A673 (cell line): Measurements from ENCODE around the gene MRPS12. TPM values are rescaled to one million over a fixed set of nuclear protein-coding genes. Genes with fewer than 3 reads are reported as not detected.

ENCODE experiments used
- BruUV-seq: library from RNA; stranded (reverse); fragments of 400-500 nt; replicated peaks from 2 replicates; lab custom pipeline; 2021; lab: Mats Ljungman, UMichigan
- CTCF ChIA-PET: fragments of 300-600 bp; sonication (Branson Sonifier 250); formaldehyde crosslinking; loops from one replicate; lab custom pipeline; 2022; ENCODE audit warnings: antibody characterized with exemption; lab: Charles Lee
- POLR2A ChIA-PET: fragments of 300-600 bp; sonication (Branson Sonifier 250); formaldehyde crosslinking; loops from one replicate; lab custom pipeline; 2022; ENCODE audit warnings: antibody characterized with exemption; ENCODE audit not compliant: low non-redundant PET; lab: Charles Lee
- DNase-seq: peaks from one replicate; pipeline ENCODE4 v3.0.0-alpha.2; 2015; ENCODE audit warnings: low spot score
- H3K27ac ChIP-seq: fragments of 200-600 bp; sonication (generic); 2 replicates; pipeline ENCODE4 v1.5.1; 2016; ENCODE audit warnings: mixed run types, low read depth, mild to moderate bottlenecking, mixed read lengths, antibody characterized with exemption, low read length; ENCODE audit not compliant: poor library complexity, severe bottlenecking
- H3K27me3 ChIP-seq: fragments of 200-600 bp; sonication (generic); replicated peaks from 2 replicates; pipeline ENCODE4 v1.6.1; 2017; ENCODE audit warnings: mixed run types, low read depth, mild to moderate bottlenecking, mixed read lengths, antibody characterized with exemption, low read length; ENCODE audit not compliant: insufficient read depth, poor library complexity
- H3K36me3 ChIP-seq: fragments of 200-600 bp; sonication (generic); 2 replicates; pipeline ENCODE4 v1.6.1; 2016; ENCODE audit warnings: mixed run types, mild to moderate bottlenecking, mixed read lengths, antibody characterized with exemption, low read length; ENCODE audit not compliant: insufficient read depth, poor library complexity, severe bottlenecking
- H3K4me1 ChIP-seq: fragments of 200-600 bp; sonication (generic); 2 replicates; pipeline ENCODE4 v1.6.1; 2017; ENCODE audit warnings: mixed run types, mild to moderate bottlenecking, mixed read lengths, antibody characterized with exemption, low read length; ENCODE audit not compliant: insufficient read depth, poor library complexity, severe bottlenecking
- H3K4me3 ChIP-seq: fragments of 200-600 bp; sonication (generic); 2 replicates; pipeline ENCODE4 v1.5.1; 2016; ENCODE audit warnings: low read depth, mixed run types, mild to moderate bottlenecking, mixed read lengths, low read length; ENCODE audit not compliant: poor library complexity, severe bottlenecking
- H3K9me3 ChIP-seq: fragments of 200-600 bp; sonication (generic); 2 replicates; pipeline ENCODE4 v1.6.1; 2016; ENCODE audit warnings: mixed run types, low read depth, mild to moderate bottlenecking, mixed read lengths, antibody characterized with exemption, low read length; ENCODE audit not compliant: poor library complexity, severe bottlenecking
- CTCF ChIP-seq: fragments of 300-800, 200-600 bp; sonication (generic); conservative IDR thresholded peaks from 2 replicates; pipeline ENCODE4 v1.5.1; 2017; ENCODE audit warnings: low read depth, mild to moderate bottlenecking, antibody characterized with exemption, low read length, moderate library complexity, mixed read lengths
- EZH2 ChIP-seq: fragments of 200-600 bp; sonication (generic); IDR thresholded peaks from 2 replicates; pipeline ENCODE4 v1.6.1; 2017; ENCODE audit warnings: borderline replicate concordance, low read depth, mild to moderate bottlenecking, mixed read lengths, antibody characterized with exemption, low read length; ENCODE audit not compliant: poor library complexity, severe bottlenecking
- intact Hi-C: fragments of 100-400 bp; cut with micrococcal nuclease; formaldehyde crosslinking; loops from one replicate; pipeline ENCODE4 v1.10.0; 2022; ENCODE audit not compliant: unreplicated experiment
- total RNA-seq: library from RNA; stranded (reverse); gene quantifications from 2 replicates; pipeline ENCODE4 v1.2.3, GENCODE V29; 2021

The MRPS12 gene
- total RNA-seq, 1 experiment from 2014 or later = 81.9 TPM

GRCh38 chr19:38941979-38942378 lies 11.2 kb downstream of the MRPS12 start:
- H3K9me3 ChIP-seq = no peaks in the 10 kb centered on the region
- no peaks in the 10 kb centered on the region for H3K27me3 ChIP-seq
- H3K36me3 ChIP-seq = peaks cover 8% of the 10 kb centered on the region
- TF ChIP-seq CTCF (no peak), EZH2 (no peak)
- POLR2A ChIA-PET = no interaction called here
- no peak for DNase-seq
- intact Hi-C loops = no loop called here
- H3K4me3 ChIP-seq = no peak overlapping the region
- CTCF ChIA-PET = no interaction called here
- H3K4me1 ChIP-seq = peaks cover 11% of the 10 kb centered on the region
- no peak overlapping the region for H3K27ac ChIP-seq
- BruUV-seq = no TSS peak

- TF ChIP-seq EZH2 = no peak
- no peak for TF ChIP-seq CTCF
- CTCF ChIA-PET = no interaction called here
- Histone ChIP-seq H3K27ac (no peak overlapping the region), H3K36me3 (peaks cover 9% of the 10 kb centered on the region), H3K27me3 (no peaks in the 10 kb centered on the region), H3K4me3 (no peak overlapping the region), H3K4me1 (peaks cover 11% of the 10 kb centered on the region), H3K9me3 (no peaks in the 10 kb centered on the region)
- DNase-seq = no peak
- no TSS peak for BruUV-seq
- POLR2A ChIA-PET = no interaction called here
- intact Hi-C loops = no loop called here
Measured at GRCh38 chr19:38942471-38943181, 11.9 kb downstream of the MRPS12 start.

GRCh38 chr19:38944981-38945506 lies 14.3 kb downstream of the MRPS12 start:
- no peaks in the 10 kb centered on the region for H3K9me3 ChIP-seq
- H3K4me1 ChIP-seq = peaks cover 5% of the 10 kb centered on the region
- DNase-seq = no peak
- no peaks in the 10 kb centered on the region for H3K27me3 ChIP-seq
- H3K4me3 ChIP-seq = no peak overlapping the region
- TF ChIP-seq CTCF (no peak), EZH2 (no peak)
- no TSS peak for BruUV-seq
- H3K36me3 ChIP-seq = peaks cover 9% of the 10 kb centered on the region
- intact Hi-C loops = no loop called here
- no peak overlapping the region for H3K27ac ChIP-seq
- ChIA-PET POLR2A (no interaction called here), CTCF (no interaction called here)
